ENCODE measurements around the gene PGA4.

DNA sequence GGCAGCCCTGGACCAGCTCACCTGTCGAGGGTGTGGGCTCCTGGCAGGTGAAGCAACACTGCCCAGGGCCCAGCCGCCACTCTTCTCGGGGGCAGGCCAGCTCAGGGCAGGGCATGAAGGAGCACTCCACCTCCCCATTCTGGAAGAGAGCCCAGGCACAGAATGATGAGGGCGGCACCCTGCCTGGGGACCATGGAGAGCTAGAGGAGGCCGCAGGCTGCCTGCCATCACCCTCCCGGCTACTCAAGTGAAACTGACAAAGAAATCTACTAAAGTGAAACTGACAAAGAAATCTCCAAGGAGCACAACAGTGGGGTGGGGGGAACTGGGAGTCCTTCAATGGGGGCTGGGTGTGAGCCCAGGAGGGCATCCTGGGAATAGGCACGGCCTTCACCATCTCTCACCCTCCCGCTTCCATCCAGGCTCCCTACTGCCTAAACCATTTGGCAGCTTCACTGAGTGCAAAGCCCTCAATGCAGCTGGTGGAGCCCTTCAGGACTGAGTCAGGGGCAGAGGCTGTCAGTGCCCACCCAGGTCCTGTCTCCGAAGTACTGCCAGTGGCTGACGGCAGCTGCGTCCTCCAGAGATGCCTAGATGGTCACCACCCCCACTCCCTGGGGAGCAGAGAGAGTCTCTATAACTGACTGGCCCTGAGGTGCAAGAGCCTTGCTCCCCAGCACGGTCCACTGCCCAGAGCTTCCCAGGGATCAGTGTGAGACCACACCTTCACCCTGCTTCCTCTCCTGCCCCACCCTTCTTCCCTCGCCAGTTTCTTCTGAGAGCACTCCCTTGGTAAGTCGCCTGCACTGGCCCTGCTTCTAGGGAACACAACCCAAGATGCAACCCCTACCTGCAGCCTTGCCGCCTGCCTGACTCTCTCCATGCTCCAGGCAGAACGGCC, 51.3 kb downstream of the PGA4 start:
- TF ChIP-seq, protein P1, sequence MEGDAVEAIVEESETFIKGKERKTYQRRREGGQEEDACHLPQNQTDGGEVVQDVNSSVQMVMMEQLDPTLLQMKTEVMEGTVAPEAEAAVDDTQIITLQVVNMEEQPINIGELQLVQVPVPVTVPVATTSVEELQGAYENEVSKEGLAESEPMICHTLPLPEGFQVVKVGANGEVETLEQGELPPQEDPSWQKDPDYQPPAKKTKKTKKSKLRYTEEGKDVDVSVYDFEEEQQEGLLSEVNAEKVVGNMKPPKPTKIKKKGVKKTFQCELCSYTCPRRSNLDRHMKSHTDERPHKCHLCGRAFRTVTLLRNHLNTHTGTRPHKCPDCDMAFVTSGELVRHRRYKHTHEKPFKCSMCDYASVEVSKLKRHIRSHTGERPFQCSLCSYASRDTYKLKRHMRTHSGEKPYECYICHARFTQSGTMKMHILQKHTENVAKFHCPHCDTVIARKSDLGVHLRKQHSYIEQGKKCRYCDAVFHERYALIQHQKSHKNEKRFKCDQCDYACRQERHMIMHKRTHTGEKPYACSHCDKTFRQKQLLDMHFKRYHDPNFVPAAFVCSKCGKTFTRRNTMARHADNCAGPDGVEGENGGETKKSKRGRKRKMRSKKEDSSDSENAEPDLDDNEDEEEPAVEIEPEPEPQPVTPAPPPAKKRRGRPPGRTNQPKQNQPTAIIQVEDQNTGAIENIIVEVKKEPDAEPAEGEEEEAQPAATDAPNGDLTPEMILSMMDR (IDR thresholded peaks at IDR 0.05): no peak
- no peak for TF ChIP-seq POLR2AphosphoS5 (IDR thresholded peaks at IDR 0.05)

All from transverse colon (tissue), 4 donors.